IPS-15b (cell line): Measurements from ENCODE around the gene PJA1.
A peak's percentile ranks its signal among the peaks of the same experiment; 100 is the strongest.

Experiments used
- H3K27me3 ChIP-seq: one replicate; pipeline ENCODE4 v1.6.1; 2013; ENCODE audit warnings: low read length; ENCODE audit not compliant: control insufficient read depth, insufficient read depth
- H3K36me3 ChIP-seq: one replicate; pipeline ENCODE4 v1.6.1; 2013; ENCODE audit warnings: low read length; ENCODE audit not compliant: control insufficient read depth, insufficient read depth
- H3K4me1 ChIP-seq: one replicate; pipeline ENCODE4 v1.6.1; 2013; ENCODE audit warnings: mild to moderate bottlenecking, low read length; ENCODE audit not compliant: control insufficient read depth, insufficient read depth
- H3K4me3 ChIP-seq: one replicate; pipeline ENCODE4 v1.5.1; 2013; ENCODE audit warnings: low read depth, low read length
- H3K9ac ChIP-seq: one replicate; pipeline ENCODE4 v1.6.1; 2013; ENCODE audit warnings: low read depth, mild to moderate bottlenecking, low read length
- H3K9me3 ChIP-seq: one replicate; pipeline ENCODE4 v1.6.1; 2013; ENCODE audit warnings: mild to moderate bottlenecking, low read length; ENCODE audit not compliant: control insufficient read depth, insufficient read depth

PJA1 gene

GRCh38 chrX:69186651-69187050 lies 21.4 kb upstream of the PJA1 start:
- Histone ChIP-seq H3K4me3 (no peak overlapping the region), H3K9me3 (no peaks in the 10 kb centered on the region), H3K27me3 (no peaks in the 10 kb centered on the region), H3K9ac (no peak overlapping the region), H3K4me1 (peaks cover 2% of the 10 kb centered on the region), H3K36me3 (no peaks in the 10 kb centered on the region)

GRCh38 chrX:69185886-69186285 lies 20.6 kb upstream of the PJA1 start:
- Histone ChIP-seq H3K27me3 (no peaks in the 10 kb centered on the region), H3K4me3 (no peak overlapping the region), H3K9me3 (no peaks in the 10 kb centered on the region), H3K9ac (no peak overlapping the region), H3K4me1 (peaks cover 2% of the 10 kb centered on the region), H3K36me3 (no peaks in the 10 kb centered on the region)

- peaks cover 7% of the 10 kb centered on the region for H3K27me3 ChIP-seq
- H3K36me3 ChIP-seq, result no peaks in the 10 kb centered on the region
- no peak overlapping the region for H3K9ac ChIP-seq
- no peak overlapping the region for H3K4me3 ChIP-seq
- peaks cover 2% of the 10 kb centered on the region for H3K4me1 ChIP-seq
- H3K9me3 ChIP-seq, result no peaks in the 10 kb centered on the region
Measured at GRCh38 chrX:69185141-69185540, 19.9 kb upstream of the PJA1 start.

GRCh38 chrX:69182818-69183380 lies 17.6 kb upstream of the PJA1 start:
- H3K4me1 ChIP-seq, result no peaks in the 10 kb centered on the region
- no peak overlapping the region for H3K9ac ChIP-seq
- H3K27me3 ChIP-seq, result peaks cover 12% of the 10 kb centered on the region
- H3K36me3 ChIP-seq, result no peaks in the 10 kb centered on the region
- no peaks in the 10 kb centered on the region for H3K9me3 ChIP-seq
- no peak overlapping the region for H3K4me3 ChIP-seq

- Histone ChIP-seq H3K4me3 (peak overlapping the region; percentile 18), H3K9ac (no peak overlapping the region), H3K36me3 (peaks cover 3% of the 10 kb centered on the region), H3K4me1 (no peaks in the 10 kb centered on the region), H3K27me3 (peaks cover 18% of the 10 kb centered on the region), H3K9me3 (no peaks in the 10 kb centered on the region)
Measured at GRCh38 chrX:69179380-69179911, 14.2 kb upstream of the PJA1 start.

- H3K27me3 ChIP-seq, result peaks cover 22% of the 10 kb centered on the region
- no peaks in the 10 kb centered on the region for H3K4me1 ChIP-seq
- peaks cover 3% of the 10 kb centered on the region for H3K36me3 ChIP-seq
- no peak overlapping the region for H3K4me3 ChIP-seq
- no peak overlapping the region for H3K9ac ChIP-seq
- H3K9me3 ChIP-seq, result no peaks in the 10 kb centered on the region
Measured at GRCh38 chrX:69178592-69178991, 13.3 kb upstream of the PJA1 start.

GRCh38 chrX:69177511-69178162 lies 12.4 kb upstream of the PJA1 start:
- Histone ChIP-seq H3K9ac (no peak overlapping the region), H3K27me3 (peaks cover 22% of the 10 kb centered on the region), H3K9me3 (no peaks in the 10 kb centered on the region), H3K4me3 (no peak overlapping the region), H3K4me1 (no peaks in the 10 kb centered on the region), H3K36me3 (peaks cover 3% of the 10 kb centered on the region)

- H3K4me3 ChIP-seq, result no peak overlapping the region
- peaks cover 3% of the 10 kb centered on the region for H3K36me3 ChIP-seq
Measured at GRCh38 chrX:69176053-69176452, 10.8 kb upstream of the PJA1 start.

GRCh38 chrX:69173906-69174305 lies 8.7 kb upstream of the PJA1 start:
- peaks cover 12% of the 10 kb centered on the region for H3K27me3 ChIP-seq
- no peak overlapping the region for H3K9ac ChIP-seq
- H3K4me3 ChIP-seq, result no peak overlapping the region
- H3K4me1 ChIP-seq, result no peaks in the 10 kb centered on the region
- H3K9me3 ChIP-seq, result no peaks in the 10 kb centered on the region
- H3K36me3 ChIP-seq, result peaks cover 3% of the 10 kb centered on the region

More at GRCh38 chrX:69176053-69176452, 10.8 kb upstream of the PJA1 start:
- Histone ChIP-seq H3K9ac (no peak overlapping the region), H3K27me3 (peaks cover 22% of the 10 kb centered on the region), H3K9me3 (no peaks in the 10 kb centered on the region), H3K4me1 (no peaks in the 10 kb centered on the region)

- peaks cover 10% of the 10 kb centered on the region for H3K27me3 ChIP-seq
- no peak overlapping the region for H3K4me3 ChIP-seq
- H3K36me3 ChIP-seq, result peaks cover 3% of the 10 kb centered on the region
- no peak overlapping the region for H3K9ac ChIP-seq
- H3K4me1 ChIP-seq, result no peaks in the 10 kb centered on the region
- H3K9me3 ChIP-seq, result no peaks in the 10 kb centered on the region
Measured at GRCh38 chrX:69172937-69173336, 7.7 kb upstream of the PJA1 start.

- Histone ChIP-seq H3K36me3 (no peaks in the 10 kb centered on the region), H3K9me3 (no peaks in the 10 kb centered on the region), H3K27me3 (peaks cover 7% of the 10 kb centered on the region), H3K4me1 (no peaks in the 10 kb centered on the region), H3K9ac (no peak overlapping the region), H3K4me3 (no peak overlapping the region)
Measured at GRCh38 chrX:69170319-69170718, 5.1 kb upstream of the PJA1 start.
